Measurements from ENCODE around the gene OR2T5.
"Not testable (repeated sequence)": the region's sequence is repeated elsewhere in the genome, so short reads cannot be mapped to it uniquely, and the experiment has no call there.

- TF ChIP-seq CREB5 (CRISPR knock-in tag; IDR thresholded peaks at IDR 0.05; ENCODE audit: low read depth); PATZ1 (CRISPR knock-in tag; IDR thresholded peaks at IDR 0.05; ENCODE audit: borderline replicate concordance); BACH2 (CRISPR knock-in tag; IDR thresholded peaks at IDR 0.05; ENCODE audit: borderline replicate concordance); ISL1 (CRISPR knock-in tag; IDR thresholded peaks at IDR 0.05); ZC3H10 (CRISPR knock-in tag; IDR thresholded peaks at IDR 0.05); ZFP3 (CRISPR knock-in tag; IDR thresholded peaks at IDR 0.05): not testable (repeated sequence)
These were observed 39.8 kb upstream of the OR2T5 start for GRCh38 chr1:248448409-248449074.
